Upper lobe of right lung (tissue), 1 donor: ENCODE measurements around the gene CDK14. TPM values are rescaled to one million over a fixed set of nuclear protein-coding genes. Genes with fewer than 3 reads are reported as not detected.

Experiments
- ATAC-seq: fragments of 200-7000 bp; cut with Tn5 transposase; one replicate; pipeline ENCODE4 v1.9.1; 2020; ENCODE audit warnings: mild to moderate bottlenecking, moderate library complexity
- DNase-seq: peaks from one replicate; pipeline ENCODE4 v3.0.0-alpha.2; 2020
- H3K27ac ChIP-seq: fragments of 200-600 bp; one replicate; pipeline ENCODE4 v1.8.0; 2022
- H3K27me3 ChIP-seq: fragments of 200-600 bp; one replicate; pipeline ENCODE4 v1.8.0; 2022; ENCODE audit warnings: mild to moderate bottlenecking
- H3K36me3 ChIP-seq: fragments of 200-600 bp; one replicate; pipeline ENCODE4 v1.8.0; 2022
- H3K4me1 ChIP-seq: fragments of 200-600 bp; one replicate; pipeline ENCODE4 v1.8.0; 2022
- H3K4me3 ChIP-seq: fragments of 200-600 bp; one replicate; pipeline ENCODE4 v1.8.0; 2022; ENCODE audit warnings: mild to moderate bottlenecking
- H3K9me3 ChIP-seq: fragments of 200-600 bp; one replicate; pipeline ENCODE4 v1.8.0; 2022
- CTCF ChIP-seq: fragments of 200-600 bp; IDR thresholded peaks from one replicate; pipeline ENCODE4 v1.8.0; 2022; ENCODE audit warnings: antibody characterized with exemption
- intact Hi-C: fragments of 100-400 bp; cut with DNase I; formaldehyde crosslinking; loops from one replicate; pipeline ENCODE4 v1.11.0; 2022
- total RNA-seq: library from RNA; stranded (reverse); fragmentation: NEBNext Ultra II Directional; extraction: Animal tissue kit (Norgen Biotek cat#: 25700); gene quantifications from one replicate; pipeline ENCODE4 v1.2.1, GENCODE V29; 2021
- donor health status: DM: no; HTN: yes; CAD: no; lungs with severe emphysema.

Gene CDK14
- total RNA-seq, 1 donor from 2014 or later, result 47.2 TPM

- DNase-seq, result no peak
- no peak for ATAC-seq
- no peaks in the 10 kb centered on the region for H3K27me3 ChIP-seq
- no peaks in the 10 kb centered on the region for H3K4me1 ChIP-seq
- no peak overlapping the region for H3K4me3 ChIP-seq
- H3K27ac ChIP-seq, result no peak overlapping the region
- intact Hi-C loops, result no loop called here
- no peak for TF ChIP-seq CTCF
- H3K9me3 ChIP-seq, result no peaks in the 10 kb centered on the region
- no peaks in the 10 kb centered on the region for H3K36me3 ChIP-seq
Observed at GRCh38 chr7:90738249-90738648, 142.1 kb downstream of the CDK14 start.

GRCh38 chr7:90739716-90740115 lies 143.6 kb downstream of the CDK14 start:
- TF ChIP-seq CTCF, result no peak
- intact Hi-C loops, result no loop called here
- Histone ChIP-seq H3K27ac (no peak overlapping the region), H3K36me3 (no peaks in the 10 kb centered on the region), H3K4me1 (no peaks in the 10 kb centered on the region), H3K27me3 (no peaks in the 10 kb centered on the region), H3K4me3 (no peak overlapping the region), H3K9me3 (no peaks in the 10 kb centered on the region)
- DNase-seq, result no peak
- ATAC-seq, result no peak

GRCh38 chr7:90740386-90740785 lies 144.3 kb downstream of the CDK14 start:
- TF ChIP-seq CTCF, result no peak
- ATAC-seq (no peak), DNase-seq (no peak)
- H3K36me3 ChIP-seq, result no peaks in the 10 kb centered on the region
- intact Hi-C loops, result no loop called here
- H3K4me1 ChIP-seq, result no peaks in the 10 kb centered on the region
- no peak overlapping the region for H3K27ac ChIP-seq
- no peaks in the 10 kb centered on the region for H3K9me3 ChIP-seq
- H3K27me3 ChIP-seq, result no peaks in the 10 kb centered on the region
- no peak overlapping the region for H3K4me3 ChIP-seq

GRCh38 chr7:90743626-90744025 lies 147.5 kb downstream of the CDK14 start:
- no peaks in the 10 kb centered on the region for H3K27me3 ChIP-seq
- no peaks in the 10 kb centered on the region for H3K4me1 ChIP-seq
- H3K9me3 ChIP-seq, result no peaks in the 10 kb centered on the region
- ATAC-seq (no peak), DNase-seq (no peak)
- intact Hi-C loops, result no loop called here
- no peak overlapping the region for H3K4me3 ChIP-seq
- no peaks in the 10 kb centered on the region for H3K36me3 ChIP-seq
- TF ChIP-seq CTCF, result no peak
- H3K27ac ChIP-seq, result no peak overlapping the region

- no peak for DNase-seq
- no peak for TF ChIP-seq CTCF
Observed at GRCh38 chr7:90747516-90747915, 151.4 kb downstream of the CDK14 start.

GRCh38 chr7:90749262-90749661 lies 153.1 kb downstream of the CDK14 start:
- DNase-seq, result no peak
- H3K4me3 ChIP-seq, result no peak overlapping the region
- ATAC-seq, result no peak
- intact Hi-C loops, result no loop called here
- H3K9me3 ChIP-seq, result no peaks in the 10 kb centered on the region
- no peaks in the 10 kb centered on the region for H3K36me3 ChIP-seq
- no peak for TF ChIP-seq CTCF
- no peaks in the 10 kb centered on the region for H3K4me1 ChIP-seq
- H3K27me3 ChIP-seq, result no peaks in the 10 kb centered on the region
- no peak overlapping the region for H3K27ac ChIP-seq

More at GRCh38 chr7:90747516-90747915, 151.4 kb downstream of the CDK14 start:
- H3K4me3 ChIP-seq, result no peak overlapping the region
- H3K36me3 ChIP-seq, result no peaks in the 10 kb centered on the region
- no peak for ATAC-seq
- no peaks in the 10 kb centered on the region for H3K27me3 ChIP-seq
- H3K4me1 ChIP-seq, result no peaks in the 10 kb centered on the region
- no peaks in the 10 kb centered on the region for H3K9me3 ChIP-seq
- no peak overlapping the region for H3K27ac ChIP-seq
- intact Hi-C loops, result no loop called here
